Mucosa of descending colon (tissue), 3 donors: Measurements from ENCODE around the gene TCF7L2. TPM values are rescaled to one million over a fixed set of nuclear protein-coding genes. Genes with fewer than 3 reads are reported as not detected.

Source experiments
- ATAC-seq: fragments of 200-7000 bp; cut with Tn5 transposase; one replicate; pipeline ENCODE4 v1.9.1; 2020; ENCODE audit warnings: mild to moderate bottlenecking, moderate library complexity
- DNase-seq, 3 donors: peaks; one replicate each; pipeline ENCODE4 v3.0.0-alpha.2; 2020
- H3K36me3 ChIP-seq: fragments of 200-600 bp; one replicate; pipeline ENCODE4 v1.8.0; 2021; ENCODE audit warnings: low read depth, mild to moderate bottlenecking
- H3K4me1 ChIP-seq: fragments of 200-600 bp; one replicate; pipeline ENCODE4 v1.8.0; 2021; ENCODE audit warnings: low read depth, mild to moderate bottlenecking
- H3K4me3 ChIP-seq: fragments of 200-600 bp; one replicate; pipeline ENCODE4 v1.8.0; 2021; ENCODE audit warnings: mild to moderate bottlenecking
- H3K9me3 ChIP-seq: fragments of 200-600 bp; one replicate; pipeline ENCODE4 v1.8.0; 2021; ENCODE audit warnings: mild to moderate bottlenecking
- intact Hi-C, 2 donors: fragments of 100-400 bp; cut with DNase I in 1 of 2; cut with micrococcal nuclease in 1 of 2; formaldehyde crosslinking; loops; one replicate each; pipeline versions ENCODE4 v1.11.0 to v1.11.1; 2022; cut with DNase I, micrococcal nuclease
- total RNA-seq, 3 donors: library from RNA; stranded (reverse); fragmentation: NEBNext Ultra II Directional in 2 of 3; extraction: Animal tissue kit (Norgen Biotek cat#: 25700) in 2 of 3; gene quantifications; one replicate each; pipeline versions ENCODE4 v1.2.1 to v1.2.4, GENCODE V29; 2021 to 2023
- TF ChIP-seq, protein P1 (sequence below): fragments of 200-600 bp; IDR thresholded peaks from one replicate; pipeline ENCODE4 v1.8.0; 2022; ENCODE audit warnings: antibody characterized with exemption, mild to moderate bottlenecking
- donor health status: DM: no; HTN: no; CAD: no; lungs with moderate emphysema.
- donor health status: DM: no; HTN: no; CAD: no.
- donor health status: DM: no; HTN: yes; CAD: no.

TCF7L2 gene
- total RNA-seq, 3 donors from 2014 or later: 99.6 to 182 (median 102) TPM

DNA sequence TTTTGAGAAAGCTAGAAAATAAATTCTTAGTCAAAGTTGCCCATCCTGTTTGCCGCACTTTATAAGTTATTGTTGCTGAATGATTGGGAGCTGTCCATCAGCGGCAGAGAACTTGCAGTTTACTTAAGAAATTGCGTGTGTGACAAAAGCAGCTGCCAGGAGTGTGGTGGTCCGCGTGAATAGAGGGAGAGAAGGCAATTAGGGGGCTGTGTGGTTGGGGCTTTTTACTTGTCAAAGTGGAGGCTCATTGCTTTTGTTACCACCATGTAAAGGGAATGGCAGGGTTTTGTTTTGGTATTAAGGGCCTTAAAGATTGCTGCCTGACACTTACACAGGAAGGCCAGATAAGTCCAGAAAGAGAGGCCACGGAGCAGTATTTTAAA is 177.8 kb downstream of the TCF7L2 start:
- intact Hi-C loops: no loop called here
- Histone ChIP-seq H3K9me3 (no peaks in the 10 kb centered on the region), H3K4me3 (no peak overlapping the region), H3K36me3 (no peaks in the 10 kb centered on the region), H3K4me1 (no peaks in the 10 kb centered on the region)
- ATAC-seq (no peak), DNase-seq (no peak)
- TF ChIP-seq, protein P1, sequence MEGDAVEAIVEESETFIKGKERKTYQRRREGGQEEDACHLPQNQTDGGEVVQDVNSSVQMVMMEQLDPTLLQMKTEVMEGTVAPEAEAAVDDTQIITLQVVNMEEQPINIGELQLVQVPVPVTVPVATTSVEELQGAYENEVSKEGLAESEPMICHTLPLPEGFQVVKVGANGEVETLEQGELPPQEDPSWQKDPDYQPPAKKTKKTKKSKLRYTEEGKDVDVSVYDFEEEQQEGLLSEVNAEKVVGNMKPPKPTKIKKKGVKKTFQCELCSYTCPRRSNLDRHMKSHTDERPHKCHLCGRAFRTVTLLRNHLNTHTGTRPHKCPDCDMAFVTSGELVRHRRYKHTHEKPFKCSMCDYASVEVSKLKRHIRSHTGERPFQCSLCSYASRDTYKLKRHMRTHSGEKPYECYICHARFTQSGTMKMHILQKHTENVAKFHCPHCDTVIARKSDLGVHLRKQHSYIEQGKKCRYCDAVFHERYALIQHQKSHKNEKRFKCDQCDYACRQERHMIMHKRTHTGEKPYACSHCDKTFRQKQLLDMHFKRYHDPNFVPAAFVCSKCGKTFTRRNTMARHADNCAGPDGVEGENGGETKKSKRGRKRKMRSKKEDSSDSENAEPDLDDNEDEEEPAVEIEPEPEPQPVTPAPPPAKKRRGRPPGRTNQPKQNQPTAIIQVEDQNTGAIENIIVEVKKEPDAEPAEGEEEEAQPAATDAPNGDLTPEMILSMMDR: no peak

DNA sequence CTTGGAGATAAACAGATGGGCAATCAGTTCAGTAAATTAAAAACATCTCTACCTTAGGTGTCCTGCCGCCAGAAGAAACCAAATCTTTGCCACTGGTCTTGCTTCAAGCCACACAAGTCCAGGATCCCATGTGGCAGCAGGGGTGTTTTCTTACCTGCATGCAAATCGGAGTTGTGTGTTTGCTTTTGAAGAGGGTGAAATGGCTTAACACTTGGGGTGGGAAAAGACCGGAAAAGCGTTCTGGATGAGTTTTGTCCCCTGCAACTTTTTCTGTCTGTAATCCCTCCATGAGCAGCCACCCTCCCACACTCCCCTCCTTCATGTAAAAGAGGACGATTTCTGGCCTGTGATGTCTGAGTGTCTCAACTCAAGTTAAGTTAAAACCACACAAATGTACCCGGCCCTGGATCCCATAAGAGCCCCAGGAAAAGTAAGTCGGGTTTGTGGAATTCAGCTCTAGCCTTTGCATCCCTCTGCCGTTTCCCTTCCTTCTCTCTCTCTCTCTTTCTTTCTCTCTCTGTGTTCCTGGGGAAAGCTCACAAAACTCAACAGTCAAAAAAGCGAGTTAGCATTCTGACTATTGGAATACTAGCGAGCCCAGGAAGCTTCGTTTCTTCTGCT is 178.5 kb downstream of the TCF7L2 start:
- TF ChIP-seq, protein P1: no peak
- intact Hi-C loops: no loop called here
- DNase-seq (no peak), ATAC-seq (no peak)
- H3K9me3 ChIP-seq: no peaks in the 10 kb centered on the region
- no peaks in the 10 kb centered on the region for H3K36me3 ChIP-seq
- H3K4me3 ChIP-seq: no peak overlapping the region
- no peaks in the 10 kb centered on the region for H3K4me1 ChIP-seq

DNA sequence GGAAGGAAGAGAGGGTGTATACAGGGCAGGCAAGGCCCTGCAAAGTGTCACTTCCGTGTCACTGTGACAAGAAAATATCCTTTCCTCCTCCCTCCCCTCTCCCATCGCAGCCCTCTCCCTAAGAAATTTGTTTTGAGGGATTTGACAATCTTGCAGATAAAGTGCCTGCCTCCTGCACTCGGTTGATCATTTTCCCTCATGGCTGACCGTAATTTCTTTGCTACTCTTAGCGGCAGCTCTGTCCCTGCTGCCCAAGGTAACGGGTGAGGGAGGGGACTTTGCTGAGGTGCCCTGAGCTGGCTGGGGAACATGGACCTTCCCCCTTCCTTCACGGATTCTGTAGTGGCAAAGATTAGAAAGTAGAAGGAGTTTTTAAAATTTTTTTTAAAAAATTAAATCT is 179.1 kb downstream of the TCF7L2 start:
- no peaks in the 10 kb centered on the region for H3K36me3 ChIP-seq
- H3K4me3 ChIP-seq: no peak overlapping the region
- no peaks in the 10 kb centered on the region for H3K4me1 ChIP-seq
- DNase-seq (no peak), ATAC-seq (no peak)
- intact Hi-C loops: no loop called here
- TF ChIP-seq, protein P1: no peak
- no peaks in the 10 kb centered on the region for H3K9me3 ChIP-seq

DNA sequence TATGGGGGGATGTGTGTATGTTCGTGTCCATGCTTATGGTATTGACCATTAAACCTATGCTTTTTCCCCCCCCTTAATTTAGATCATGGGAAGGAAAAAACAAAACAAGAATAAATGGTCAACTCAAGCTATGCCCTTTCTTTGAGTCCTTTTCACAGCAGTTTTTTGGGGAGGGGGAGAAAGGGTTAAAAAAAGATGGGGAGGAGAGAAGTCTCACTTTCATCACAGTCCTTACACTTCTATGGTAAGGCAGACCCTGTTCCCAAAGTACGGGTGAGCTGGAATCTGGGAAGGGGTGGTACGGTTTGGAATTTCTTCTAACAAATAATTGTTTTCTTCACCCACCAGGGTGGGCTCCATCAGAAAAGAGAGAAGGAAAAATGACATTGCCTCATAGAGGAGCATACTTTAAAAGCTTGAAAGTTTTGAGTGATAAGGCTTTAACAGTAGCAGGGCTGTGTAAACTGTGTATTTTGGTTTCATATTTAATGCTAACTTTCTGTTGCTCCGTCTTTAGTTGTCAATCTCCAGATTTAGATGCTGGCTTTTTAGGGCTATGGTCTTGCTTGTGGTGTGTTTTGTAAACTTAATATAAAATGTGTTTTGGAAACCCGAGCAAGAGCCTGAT is 180.1 kb downstream of the TCF7L2 start:
- H3K9me3 ChIP-seq: no peaks in the 10 kb centered on the region
- no peaks in the 10 kb centered on the region for H3K36me3 ChIP-seq
- intact Hi-C loops: loop anchor here in 1 of 2 donors (10.0 kb wide), 1 partner anchor 175 kb away; the partner anchor contains the start of gene TCF7L2
- ATAC-seq (no peak), DNase-seq (no peak)
- H3K4me1 ChIP-seq: no peaks in the 10 kb centered on the region
- TF ChIP-seq, protein P1: no peak
- H3K4me3 ChIP-seq: no peak overlapping the region

DNA sequence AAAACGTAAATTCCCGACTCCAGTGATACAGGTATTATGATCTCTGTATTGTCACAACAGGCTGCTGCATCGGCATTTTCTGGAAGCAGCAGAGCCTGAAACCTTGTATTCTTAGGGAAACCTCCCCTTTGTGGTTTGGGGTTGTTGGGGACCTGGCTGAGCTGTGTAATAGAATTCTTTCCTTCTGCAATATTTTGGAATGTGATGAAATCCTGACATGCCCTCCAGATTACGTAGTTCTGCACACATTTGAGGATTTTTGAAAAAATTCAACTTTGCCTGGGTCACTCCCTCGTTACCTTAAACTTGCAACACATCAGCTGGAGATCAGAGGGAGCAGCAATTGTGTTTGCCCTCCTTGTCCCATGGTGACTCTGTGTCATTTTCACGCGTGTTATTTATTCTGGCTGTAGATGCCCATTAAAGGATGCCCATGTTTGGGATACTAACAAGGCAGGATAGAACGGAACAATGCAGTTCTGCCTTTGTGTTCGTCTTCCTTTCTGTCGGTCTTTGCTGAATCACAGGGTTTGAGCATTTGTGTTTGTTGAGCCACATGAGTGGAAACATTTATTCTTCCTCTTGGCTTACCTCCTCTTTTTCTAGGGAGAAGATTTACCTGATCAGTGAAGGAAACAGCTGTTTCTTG is 181.7 kb downstream of the TCF7L2 start:
- ATAC-seq (no peak), DNase-seq (no peak)
- H3K9me3 ChIP-seq: no peaks in the 10 kb centered on the region
- intact Hi-C loops: loop anchor here in 1 of 2 donors (10.0 kb wide), 1 partner anchor 177 kb away; the partner anchor contains the start of gene TCF7L2
- H3K36me3 ChIP-seq: no peaks in the 10 kb centered on the region
- no peak overlapping the region for H3K4me3 ChIP-seq
- TF ChIP-seq, protein P1: no peak
- H3K4me1 ChIP-seq: no peaks in the 10 kb centered on the region
